ENCODE measurements around the gene ITGAV.

ITGAV gene

GRCh38 chr2:186695081-186695756 is 105.4 kb downstream of the ITGAV start:
- no peak for TF ChIP-seq CTCF (IDR thresholded peaks at IDR 0.05; ENCODE audit: insufficient read depth, low read depth, low read length, missing control alignments)
- peak; percentile 75 for DNase-seq (ENCODE audit: low read depth)
- H3K4me3 ChIP-seq (ENCODE audit: low read length), result no peak overlapping the region

GRCh38 chr2:186696290-186696689 is 106.4 kb downstream of the ITGAV start:
- no peak for TF ChIP-seq CTCF (IDR thresholded peaks at IDR 0.05; ENCODE audit: insufficient read depth, low read depth, low read length, missing control alignments)
- no peak overlapping the region for H3K4me3 ChIP-seq (ENCODE audit: low read length)

GRCh38 chr2:186696804-186697203 is 106.9 kb downstream of the ITGAV start:
- TF ChIP-seq CTCF (IDR thresholded peaks at IDR 0.05; ENCODE audit: insufficient read depth, low read depth, low read length, missing control alignments), result no peak
- DNase-seq (ENCODE audit: low read depth), result no peak
- H3K4me3 ChIP-seq (ENCODE audit: low read length), result no peak overlapping the region

More at GRCh38 chr2:186696290-186696689, 106.4 kb downstream of the ITGAV start:
- DNase-seq (ENCODE audit: low read depth), result no peak

GRCh38 chr2:186697536-186697935 is 107.7 kb downstream of the ITGAV start:
- peak; percentile 60 for DNase-seq (ENCODE audit: low read depth)
- TF ChIP-seq CTCF (IDR thresholded peaks at IDR 0.05; ENCODE audit: insufficient read depth, low read depth, low read length, missing control alignments), result no peak
- no peak overlapping the region for H3K4me3 ChIP-seq (ENCODE audit: low read length)

GRCh38 chr2:186699742-186700141 is 109.9 kb downstream of the ITGAV start:
- DNase-seq (ENCODE audit: low read depth), result no peak
- no peak overlapping the region for H3K4me3 ChIP-seq (ENCODE audit: low read length)
- TF ChIP-seq CTCF (IDR thresholded peaks at IDR 0.05; ENCODE audit: insufficient read depth, low read depth, low read length, missing control alignments), result no peak

- TF ChIP-seq CTCF (IDR thresholded peaks at IDR 0.05; ENCODE audit: insufficient read depth, low read depth, low read length, missing control alignments), result no peak
- H3K4me3 ChIP-seq (ENCODE audit: low read length), result no peak overlapping the region
- no peak for DNase-seq (ENCODE audit: low read depth)
Measured at GRCh38 chr2:186702006-186702405, 112.2 kb downstream of the ITGAV start.

GRCh38 chr2:186702501-186702900 is 112.6 kb downstream of the ITGAV start:
- peak; percentile 52 for DNase-seq (ENCODE audit: low read depth)
- no peak for TF ChIP-seq CTCF (IDR thresholded peaks at IDR 0.05; ENCODE audit: insufficient read depth, low read depth, low read length, missing control alignments)
- no peak overlapping the region for H3K4me3 ChIP-seq (ENCODE audit: low read length)
